Tibial artery (tissue), 4 donors: ENCODE data around the gene SOX13.

Experiments used
- DNase-seq, 2 donors: peaks; one replicate each; pipeline ENCODE4 v3.0.0-alpha.2; 2019
- H3K27ac ChIP-seq, 2 donors: fragments of 200-600 bp; sonication (generic) in 1 of 2; 1 replicate in 1 of 2; 2 replicates in 1 of 2; pipeline ENCODE4 v1.5.1; 2018 to 2019; ENCODE audit warnings: mild to moderate bottlenecking in 1 of 2
- H3K27me3 ChIP-seq, 2 donors: fragments of 200-600 bp; sonication (generic) in 1 of 2; one replicate each; pipeline versions ENCODE4 v1.5.1 to v1.6.0; 2016 to 2019
- H3K36me3 ChIP-seq, 3 donors: fragments of 200-600 bp; sonication (generic) in 2 of 3; one replicate each; pipeline ENCODE4 v1.5.1; 2016 to 2019; ENCODE audit warnings: mild to moderate bottlenecking in 2 of 3
- H3K4me1 ChIP-seq, 4 donors: fragments of 200-600 bp; sonication (generic) in 2 of 4; 1 replicate in 3 of 4; 2 replicates in 1 of 4; pipeline ENCODE4 v1.5.1; 2016 to 2019
- H3K4me3 ChIP-seq, 2 donors: fragments of 200-600 bp; sonication (generic) in 1 of 2; 1 replicate in 1 of 2; 2 replicates in 1 of 2; pipeline ENCODE4 v1.5.1; 2018 to 2019; ENCODE audit warnings: mild to moderate bottlenecking in 2 of 2
- H3K9me3 ChIP-seq, 3 donors: fragments of 200-600 bp; sonication (generic) in 1 of 3; one replicate each; pipeline ENCODE4 v1.5.1; 2016 to 2019
- CTCF ChIP-seq, 2 experiments: fragments of 200-600 bp in 1 of 2; fragments of 450-650 bp in 1 of 2; IDR thresholded peaks; one replicate each; pipeline ENCODE4 v1.5.1; 2017 to 2019; ENCODE audit warnings: antibody characterized with exemption in 2 of 2, mild to moderate bottlenecking in 1 of 2, moderate library complexity in 1 of 2
- intact Hi-C: fragments of 100-400 bp; cut with DNase I; formaldehyde crosslinking; loops from one replicate; pipeline ENCODE4 v1.15.0; 2023; ENCODE audit warnings: low total_unique reads

Gene SOX13

GRCh38 chr1:204149107-204149506, 76.2 kb downstream of the SOX13 start:
- Histone ChIP-seq H3K4me1 (peaks cover 5 to 42% (median 20%) of the 10 kb centered on the region in 4 donors), H3K36me3 (peaks cover 0 to 31% (median 0%) of the 10 kb centered on the region in 3 donors), H3K9me3 (no peaks in the 10 kb centered on the region), H3K27ac (peak overlapping the region in 1 of 2 donors; percentile 97), H3K27me3 (no peaks in the 10 kb centered on the region), H3K4me3 (no peak overlapping the region)
- intact Hi-C loops, result no loop called here
- DNase-seq, result no peak
- TF ChIP-seq CTCF (IDR thresholded peaks at IDR 0.05), result no peak

DNA sequence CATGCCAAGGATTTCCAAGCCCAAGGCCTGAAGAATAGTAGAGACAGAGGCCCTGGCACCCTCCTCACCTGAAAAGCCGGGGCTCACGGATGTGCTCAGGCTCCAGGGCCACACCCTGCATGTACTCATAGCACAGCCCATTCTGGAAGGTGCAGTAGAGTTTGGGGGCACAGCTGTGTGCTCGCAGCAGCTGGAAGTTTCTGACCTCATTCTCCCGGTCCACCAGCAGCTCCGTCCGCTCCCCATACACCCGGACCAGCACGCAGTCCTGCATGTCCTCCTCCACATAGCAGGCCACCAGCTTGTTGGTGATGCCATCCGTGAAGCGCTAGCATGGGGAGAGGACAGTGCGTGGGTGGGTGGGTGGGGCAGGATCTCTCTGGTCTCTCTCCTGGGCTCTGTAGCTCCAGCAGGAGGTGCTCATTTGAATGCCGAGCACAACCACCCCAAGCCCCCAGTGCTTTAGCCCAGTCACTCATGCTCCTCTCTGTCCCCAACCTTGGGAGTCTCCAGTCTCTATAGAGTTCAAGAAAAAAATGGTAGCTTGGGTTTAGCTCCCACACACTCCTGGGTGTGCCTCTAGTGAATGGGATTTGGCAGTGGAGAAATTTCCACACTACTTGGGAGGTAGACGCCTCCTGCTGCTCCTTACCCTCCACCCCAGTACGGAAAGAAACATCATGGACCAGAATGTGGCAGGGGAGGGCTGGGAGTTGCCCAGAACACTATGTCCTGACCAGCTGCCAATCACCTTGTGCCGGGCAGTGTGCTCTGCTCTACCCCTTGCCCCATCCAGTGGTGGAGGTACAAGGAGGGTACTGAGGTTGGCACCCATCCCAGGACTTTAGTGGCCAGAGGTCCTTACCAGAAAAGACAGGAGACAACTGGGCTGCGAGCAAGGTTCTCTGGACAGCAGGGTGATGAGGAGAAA, 77.0 kb downstream of the SOX13 start:
- peaks cover 0 to 28% (median 0%) of the 10 kb centered on the region in 3 donors for H3K36me3 ChIP-seq
- H3K27ac ChIP-seq, result peak overlapping the region; percentile 96 to 97
- TF ChIP-seq CTCF (IDR thresholded peaks at IDR 0.05), result no peak
- intact Hi-C loops, result no loop called here
- peak overlapping the region; percentile 91 to 92 for H3K4me3 ChIP-seq
- H3K9me3 ChIP-seq, result no peaks in the 10 kb centered on the region
- no peaks in the 10 kb centered on the region for H3K27me3 ChIP-seq
- peak; percentile 57 to 86 for DNase-seq
- H3K4me1 ChIP-seq, result peaks cover 5 to 42% (median 20%) of the 10 kb centered on the region in 4 donors

- Histone ChIP-seq H3K27ac (peak overlapping the region; percentile 96 to 97), H3K4me1 (peaks cover 5 to 42% (median 20%) of the 10 kb centered on the region in 4 donors), H3K4me3 (peak overlapping the region; percentile 91 to 92), H3K36me3 (peaks cover 0 to 18% (median 0%) of the 10 kb centered on the region in 3 donors), H3K9me3 (no peaks in the 10 kb centered on the region), H3K27me3 (peaks cover 0 to 2% of the 10 kb centered on the region in 2 donors)
- intact Hi-C loops, result no loop called here
- DNase-seq, result peak; percentile 60 to 85
- TF ChIP-seq CTCF (IDR thresholded peaks at IDR 0.05), result no peak
These were observed 78.0 kb downstream of the SOX13 start for GRCh38 chr1:204150702-204151551.

GRCh38 chr1:204151552-204152309, 78.8 kb downstream of the SOX13 start, which contains the start of gene ETNK2:
TSS of gene ETNK2 (minus strand) at chr1:204152044. CDS start at chr1:204151852, 192 bp downstream.
- TF ChIP-seq CTCF (IDR thresholded peaks at IDR 0.05), result no peak
- Histone ChIP-seq H3K4me3 (peak within 1 kb of the TSS; percentile 91 to 92), H3K36me3 (peaks cover 0 to 10% (median 0%) of the 10 kb centered on the region in 3 donors), H3K9me3 (no peaks in the 10 kb centered on the region), H3K27ac (peak within 1 kb of the TSS; percentile 96 to 97), H3K4me1 (peaks cover 5 to 42% (median 20%) of the 10 kb centered on the region in 4 donors), H3K27me3 (peaks cover 0 to 6% of the 10 kb centered on the region in 2 donors)
- DNase-seq, result peak; percentile 51 to 89
- intact Hi-C loops, result no loop called here
